SW 1271 (cell line): ENCODE results near the gene C14orf132.
"Not testable (repeated sequence)": the region's sequence is repeated elsewhere in the genome, so short reads cannot be mapped to it uniquely, and the experiment has no call there.

Experiments
- DNase-seq, 2 experiments: peaks; one replicate each; lab custom pipeline; 2025; lab: John Stamatoyannopoulos, UW

C14orf132 gene

GRCh38 chr14:96038920-96039632, at the start of gene C14orf132:
Gene C14orf132, plus strand, starts transcription at chr14:96039362. Its CDS starts 139 bp downstream, at chr14:96039501.
- peak in 1 of 2 experiments; percentile 65 for DNase-seq

DNA sequence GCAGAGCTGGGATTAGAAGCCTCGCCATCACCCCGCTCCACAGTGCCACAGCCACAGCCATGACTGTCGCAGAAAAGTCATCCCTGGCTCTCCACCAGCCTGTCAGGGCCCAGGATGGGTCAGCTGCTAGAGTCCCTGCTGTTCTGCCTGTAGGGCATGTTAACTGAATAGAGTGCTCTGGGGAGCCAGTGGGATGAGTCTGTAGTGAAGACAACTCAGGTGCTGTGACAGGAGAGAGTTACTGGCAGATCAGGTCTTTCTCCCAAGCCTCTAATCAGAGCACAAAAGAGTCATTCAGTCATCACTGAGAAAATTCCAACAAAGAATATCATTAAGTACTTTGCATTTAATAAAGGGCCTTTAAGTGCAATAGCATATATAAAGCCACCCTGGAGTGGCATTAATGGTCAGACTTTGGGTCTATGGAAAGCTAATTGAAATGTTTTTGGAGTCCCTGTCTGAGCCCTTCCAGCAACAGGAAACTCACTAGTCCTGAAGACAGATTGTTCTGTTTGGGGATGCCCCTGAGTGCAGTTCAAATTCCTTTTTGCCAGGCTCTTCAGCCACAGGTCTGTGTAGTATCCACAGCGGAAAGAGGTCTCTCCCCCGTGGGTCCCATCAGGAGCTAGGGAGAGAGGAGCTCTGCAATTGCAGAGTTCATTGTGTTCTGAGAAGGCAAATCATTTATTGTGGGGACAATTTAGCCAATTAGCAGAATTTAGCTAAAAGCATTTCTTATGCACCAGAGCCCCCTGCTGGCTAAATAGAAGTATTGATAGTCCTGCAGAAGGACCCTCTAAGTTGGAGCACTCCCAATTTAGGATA, 45.2 kb upstream of the C14orf132 start:
- peak; percentile 27 to 44 for DNase-seq

DNA sequence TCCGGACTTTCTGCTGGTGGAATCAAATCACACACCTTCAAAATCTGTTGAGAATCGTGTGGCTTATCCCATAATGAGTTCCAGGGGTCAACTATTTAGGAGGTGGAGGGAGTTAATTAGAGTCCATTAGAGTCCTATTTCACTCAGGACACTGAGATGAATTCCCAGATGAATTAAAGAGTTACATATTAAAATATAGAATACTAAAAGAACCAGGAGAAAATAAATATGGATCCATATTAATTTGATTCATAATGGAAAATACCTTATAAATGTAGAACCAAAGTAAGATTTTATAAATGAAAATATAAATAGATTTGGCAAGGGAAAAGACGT, 44.6 kb upstream of the C14orf132 start:
- no peak for DNase-seq

GRCh38 chr14:95998656-95999055, 40.5 kb upstream of the C14orf132 start:
- peak in 1 of 2 experiments; percentile 33 for DNase-seq

DNA sequence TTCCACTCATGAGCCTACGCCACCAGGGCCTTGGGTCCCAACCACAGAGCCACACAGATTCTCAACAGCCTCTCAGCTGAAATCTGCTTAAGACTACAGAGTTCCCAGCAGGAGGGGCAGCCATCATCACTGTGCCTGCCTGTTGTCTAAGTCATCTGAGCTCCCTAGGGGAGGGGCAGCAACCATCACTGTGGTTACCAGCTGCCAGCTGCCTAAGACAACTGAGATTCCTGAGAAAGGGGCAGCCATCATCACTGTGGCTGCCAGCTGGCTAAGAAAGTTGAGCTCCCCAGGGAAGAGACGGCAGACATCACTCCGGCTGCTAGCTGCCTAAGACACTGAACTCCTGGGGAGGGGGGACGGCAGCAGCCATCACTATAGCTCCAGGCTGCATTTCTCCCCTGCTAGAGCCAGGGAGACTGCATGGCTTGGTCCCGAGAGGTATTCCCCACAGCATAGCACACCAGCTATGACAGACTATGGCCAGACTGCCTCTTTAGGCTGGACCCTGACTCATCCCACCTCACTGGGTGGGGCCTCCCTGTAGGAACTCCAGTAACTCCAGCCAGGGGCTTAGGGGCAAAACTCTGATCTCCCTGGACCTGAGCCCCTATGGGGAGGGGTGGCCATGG, 37.2 kb upstream of the C14orf132 start:
- no peak for DNase-seq

DNA sequence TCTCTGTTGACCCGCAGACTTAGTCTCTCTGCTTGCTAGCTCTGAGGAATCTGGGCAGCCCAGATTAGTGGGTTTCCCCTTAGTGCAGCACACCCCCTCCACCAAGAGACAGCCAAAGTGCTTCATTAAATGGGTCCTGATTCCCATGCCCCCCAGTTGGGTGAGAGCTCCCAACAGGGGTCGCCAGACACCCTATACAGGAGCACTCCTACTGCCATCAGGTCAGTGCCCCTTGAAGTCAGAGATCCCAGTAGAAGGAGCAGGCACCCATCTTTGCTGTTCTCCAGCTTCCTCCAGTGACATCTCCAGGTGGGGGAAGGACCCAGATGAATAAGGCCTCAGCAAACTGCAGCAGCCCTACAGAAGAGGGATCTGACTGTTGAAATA, 36.7 kb upstream of the C14orf132 start:
- DNase-seq: no peak

DNA sequence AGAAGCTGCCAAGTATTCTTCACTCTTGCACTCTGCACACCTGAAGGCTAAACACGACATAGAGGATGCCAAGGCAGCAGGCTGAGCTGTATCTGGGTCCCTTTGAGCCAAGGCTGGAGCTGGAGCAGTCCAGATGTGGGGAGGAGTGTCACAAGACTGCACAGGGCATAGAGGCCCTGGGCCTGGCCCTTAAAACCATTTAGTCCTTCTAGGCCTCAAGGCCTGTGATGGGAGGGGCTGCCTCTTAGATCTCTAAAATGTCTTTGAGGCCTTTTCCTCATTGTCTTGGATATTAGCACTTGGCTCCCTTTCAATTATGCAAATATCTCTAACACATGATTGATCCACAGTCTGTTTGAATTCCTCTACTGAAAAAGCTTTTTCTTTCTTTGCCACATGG, 28.0 kb upstream of the C14orf132 start:
- DNase-seq: no peak

DNA sequence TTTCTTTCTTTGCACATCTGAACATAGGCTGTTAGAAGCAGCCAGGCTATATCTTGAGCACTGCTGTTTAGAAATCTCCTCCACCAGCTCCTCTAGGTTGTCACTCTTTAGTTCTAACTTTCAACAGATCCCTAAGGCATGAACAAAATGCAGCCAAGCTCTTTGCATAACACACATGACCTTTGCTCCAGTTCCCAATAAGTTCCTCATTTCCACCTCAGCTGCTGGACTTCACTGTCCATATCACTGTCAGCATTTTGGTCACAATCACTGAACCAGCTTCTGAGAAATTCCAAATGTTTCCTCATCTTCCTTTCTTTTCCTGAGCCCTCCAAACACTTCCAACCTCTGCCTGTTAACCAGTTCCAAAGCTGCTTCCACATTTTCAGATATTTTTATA, 27.6 kb upstream of the C14orf132 start:
- DNase-seq: no peak

DNA sequence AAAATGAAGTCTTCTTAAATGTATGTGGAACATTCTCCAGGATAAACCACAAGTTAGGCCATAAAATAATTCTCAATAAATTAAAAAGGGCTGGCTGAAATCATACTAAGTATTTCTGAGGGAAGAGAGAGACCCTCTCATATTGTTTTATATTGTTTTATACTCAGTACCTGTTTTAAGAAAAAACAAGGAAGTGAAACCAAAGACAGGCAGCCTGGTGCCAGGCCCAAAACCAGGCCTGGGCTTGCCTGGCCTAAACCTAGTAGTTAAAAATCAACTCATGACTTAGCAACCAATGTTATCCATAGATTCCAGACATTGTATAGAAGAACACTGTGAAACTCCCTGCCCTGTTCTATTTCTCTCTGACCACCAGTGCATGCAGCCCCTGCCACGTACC, 26.4 kb upstream of the C14orf132 start:
- not testable (repeated sequence) for DNase-seq

GRCh38 chr14:96014176-96014575, 25.0 kb upstream of the C14orf132 start:
- no peak for DNase-seq

- no peak for DNase-seq
These were observed 22.5 kb upstream of the C14orf132 start for GRCh38 chr14:96016501-96017160.

GRCh38 chr14:96017882-96018281, 21.3 kb upstream of the C14orf132 start:
- DNase-seq: no peak

DNA sequence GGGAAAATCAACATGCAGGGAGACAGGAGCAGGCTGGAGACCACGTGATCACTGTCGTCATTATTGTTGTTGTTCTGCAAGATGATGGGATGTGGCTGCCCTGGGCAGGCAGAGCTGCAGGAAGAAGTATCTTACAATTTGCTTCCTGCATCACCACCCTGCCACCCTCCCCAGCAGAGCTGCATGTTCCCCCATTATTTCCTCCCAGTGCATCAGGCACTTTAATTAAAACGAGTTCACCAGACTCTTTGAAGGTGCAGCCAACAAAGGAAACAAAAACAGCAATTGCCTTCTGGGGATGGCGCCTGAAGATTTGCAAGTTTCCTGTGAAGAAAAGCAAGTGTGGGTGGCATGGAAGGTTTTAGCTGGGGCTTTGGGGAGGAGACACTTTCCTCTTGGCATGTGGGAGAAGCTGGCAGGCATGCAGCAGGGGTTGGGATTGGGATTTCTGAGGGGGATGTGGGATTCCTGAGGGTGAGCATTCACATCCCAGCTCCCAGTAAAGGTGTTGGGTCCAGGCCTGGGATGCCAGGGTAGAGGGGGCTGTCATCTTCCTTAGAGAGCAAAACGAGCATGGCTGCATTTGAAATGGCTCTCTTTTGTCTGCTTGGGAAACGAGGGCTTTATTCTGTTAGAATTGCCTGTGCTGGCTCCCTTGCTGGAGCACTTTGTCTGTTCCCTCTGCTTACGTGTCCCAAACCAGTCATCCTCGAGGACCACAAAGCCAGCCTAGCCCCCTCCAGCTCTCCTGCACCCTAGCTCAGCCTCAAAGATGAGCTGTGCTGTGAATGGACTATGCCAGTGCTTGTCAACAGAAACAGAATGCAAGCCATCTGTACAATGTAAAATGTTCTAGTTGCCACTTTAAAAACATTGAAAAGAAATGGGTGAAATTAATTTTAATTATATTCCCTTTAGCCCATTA, 11.5 kb upstream of the C14orf132 start:
- no peak for DNase-seq

DNA sequence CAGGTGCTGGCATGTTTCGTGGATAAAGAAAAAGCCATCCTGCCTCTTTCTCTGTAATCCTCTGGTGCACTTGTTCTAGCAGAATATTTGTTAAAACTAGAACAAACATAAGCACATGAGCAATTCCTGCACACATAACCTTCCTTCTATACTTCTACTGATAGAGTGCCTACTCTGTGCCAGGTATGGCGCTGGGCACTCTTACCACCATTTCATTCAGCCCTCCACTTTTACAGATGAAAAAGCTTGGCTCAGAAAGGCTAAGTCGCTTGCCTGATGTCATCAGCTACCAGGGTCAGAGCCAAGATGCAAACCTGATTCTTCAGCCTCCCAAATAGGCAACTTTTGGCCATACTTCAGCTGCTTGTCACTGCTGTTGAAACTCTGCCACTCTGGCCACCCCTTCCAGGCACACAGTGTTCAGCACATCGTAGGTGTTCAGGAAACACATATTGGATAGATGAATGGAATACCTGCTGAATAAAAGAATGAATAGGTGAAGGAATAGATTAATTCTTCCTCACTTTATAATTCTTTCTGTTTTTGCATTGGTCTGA, 10.0 kb upstream of the C14orf132 start:
- DNase-seq: no peak

GRCh38 chr14:96030108-96030760, 8.9 kb upstream of the C14orf132 start:
- no peak for DNase-seq

DNA sequence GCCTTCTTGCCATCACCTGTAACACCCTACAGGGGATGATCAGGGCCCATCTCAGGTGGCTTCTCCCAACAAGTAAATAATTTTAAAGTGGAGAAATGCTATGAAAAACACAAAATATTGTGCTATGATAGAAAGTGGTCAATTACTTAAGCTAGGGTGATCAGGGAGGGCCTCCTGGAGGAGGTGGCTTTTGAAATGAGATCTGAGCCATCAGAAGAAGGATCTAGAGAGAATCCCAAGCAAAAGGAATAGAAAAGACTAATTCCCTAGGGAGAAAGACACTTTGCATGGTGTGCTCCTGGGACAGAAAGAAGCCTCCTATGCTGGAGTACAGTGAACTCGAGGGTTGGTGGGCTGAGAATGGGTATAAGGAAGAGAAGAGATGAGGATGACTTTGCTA, 7.5 kb upstream of the C14orf132 start:
- no peak for DNase-seq

DNA sequence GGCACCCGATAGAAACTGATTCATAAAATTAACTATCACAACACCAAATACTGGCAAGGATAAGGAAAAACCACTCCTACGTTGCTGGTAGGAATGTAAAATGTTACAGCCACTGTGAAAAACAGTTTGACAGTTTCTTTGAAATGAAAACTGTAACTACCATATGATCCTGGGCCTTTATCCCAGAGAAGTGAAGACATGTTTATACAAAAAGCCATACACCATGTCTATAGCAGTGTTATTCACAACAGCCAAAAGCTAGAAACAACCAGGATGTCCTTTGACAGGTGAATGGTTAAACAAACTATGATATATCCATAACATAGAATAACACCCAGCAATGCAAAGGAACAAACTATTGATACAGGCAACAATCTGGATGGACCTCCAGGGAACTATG, 3.7 kb upstream of the C14orf132 start:
- no peak for DNase-seq

DNA sequence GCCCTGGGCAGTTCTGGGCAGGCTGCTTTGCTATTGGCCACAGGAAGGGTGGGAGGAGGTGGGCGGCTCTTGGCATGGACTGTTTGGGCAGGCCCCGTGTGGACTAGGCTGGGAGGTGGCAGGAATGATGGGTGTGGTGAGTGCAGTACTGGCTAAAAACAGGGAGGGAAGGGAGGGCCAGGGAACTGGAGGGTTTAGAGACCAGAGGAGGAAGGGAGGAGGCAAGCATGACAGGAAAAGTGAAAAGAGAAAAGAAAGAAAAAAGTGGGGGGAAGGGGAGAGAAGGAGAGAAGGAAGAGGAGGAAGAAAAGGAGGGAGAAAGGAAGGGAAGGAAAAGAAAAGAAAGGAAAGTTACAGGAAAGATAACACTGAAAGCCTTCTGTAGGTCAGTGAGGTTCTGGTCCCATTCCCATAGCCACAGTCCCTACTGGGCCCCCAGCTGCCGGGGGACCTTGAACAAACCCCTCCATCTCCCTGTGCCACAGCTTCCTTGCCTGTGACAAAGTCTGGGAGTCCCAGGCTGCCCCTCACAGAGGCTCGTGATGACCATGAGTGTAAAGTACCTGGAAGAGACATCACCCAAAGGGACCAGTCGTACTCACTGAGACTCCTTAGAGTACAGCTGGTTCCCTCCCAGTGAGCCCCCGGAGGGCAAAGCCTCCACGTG, 1.1 kb upstream of the C14orf132 start:
- DNase-seq: no peak

- DNase-seq: no peak
These were observed 623 bp upstream of the C14orf132 start for GRCh38 chr14:96038558-96038919.
